OCI-LY3 (cell line): Measurements from ENCODE around the gene PPEF1.

Experiments used
- CTCF ChIP-seq: fragments of 200-600, 300-600 bp; sonication (generic); IDR thresholded peaks from 2 replicates; pipeline ENCODE4 v1.5.1; 2014; ENCODE audit warnings: antibody characterized with exemption, low read length, low read depth
- EZH2phosphoT487 ChIP-seq: fragments of 200-600 bp; shearing (Covaris generic); IDR thresholded peaks from 2 replicates; pipeline ENCODE4 v1.6.1; 2018; ENCODE audit warnings: antibody characterized with exemption, mixed run types, low read depth

- TF ChIP-seq CTCF (no peak), EZH2phosphoT487 (no peak)
These were observed 35.4 kb upstream of the PPEF1 start, which contains the start of gene RS1 for GRCh38 chrX:18672008-18672407.
